ENCODE measurements around the gene FAM98C. TPM values are rescaled to one million over a fixed set of nuclear protein-coding genes. Genes with fewer than 3 reads are reported as not detected.

Gene FAM98C
- total and polyA plus RNA-seq, 2 experiments from 2014 or later: 9.9 to 20.2 TPM

GRCh38 chr19:38451036-38451435 is 48.1 kb downstream of the FAM98C start:
- H4K20me1 ChIP-seq (ENCODE audit: insufficient read depth, poor library complexity, severe bottlenecking): no peaks in the 10 kb centered on the region
- no peaks in the 10 kb centered on the region for H3K4me1 ChIP-seq (ENCODE audit: insufficient read depth)
- no peak overlapping the region for H3K4me3 ChIP-seq
- no peak for DNase-seq (ENCODE audit: low spot score)
- no peaks in the 10 kb centered on the region for H3K27me3 ChIP-seq
- H3K9me3 ChIP-seq (ENCODE audit: low read depth): no peaks in the 10 kb centered on the region
- H3K27ac ChIP-seq: no peak overlapping the region
- 90% methylated on average over 8 of the region's 8 CpGs for WGBS (ENCODE audit: low lambda C conversion rate, missing lambda C conversion rate)
- H3K79me2 ChIP-seq: no peaks in the 10 kb centered on the region
- no peak overlapping the region for H3K4me2 ChIP-seq
- H3K9me2 ChIP-seq (replicated peaks; ENCODE audit: insufficient read depth): no peaks in the 10 kb centered on the region
- H2AFZ ChIP-seq: no peak overlapping the region
- no peak for TF ChIP-seq EZH2 (IDR thresholded peaks at IDR 0.05; ENCODE audit: borderline replicate concordance)
- TF ChIP-seq, protein P1, sequence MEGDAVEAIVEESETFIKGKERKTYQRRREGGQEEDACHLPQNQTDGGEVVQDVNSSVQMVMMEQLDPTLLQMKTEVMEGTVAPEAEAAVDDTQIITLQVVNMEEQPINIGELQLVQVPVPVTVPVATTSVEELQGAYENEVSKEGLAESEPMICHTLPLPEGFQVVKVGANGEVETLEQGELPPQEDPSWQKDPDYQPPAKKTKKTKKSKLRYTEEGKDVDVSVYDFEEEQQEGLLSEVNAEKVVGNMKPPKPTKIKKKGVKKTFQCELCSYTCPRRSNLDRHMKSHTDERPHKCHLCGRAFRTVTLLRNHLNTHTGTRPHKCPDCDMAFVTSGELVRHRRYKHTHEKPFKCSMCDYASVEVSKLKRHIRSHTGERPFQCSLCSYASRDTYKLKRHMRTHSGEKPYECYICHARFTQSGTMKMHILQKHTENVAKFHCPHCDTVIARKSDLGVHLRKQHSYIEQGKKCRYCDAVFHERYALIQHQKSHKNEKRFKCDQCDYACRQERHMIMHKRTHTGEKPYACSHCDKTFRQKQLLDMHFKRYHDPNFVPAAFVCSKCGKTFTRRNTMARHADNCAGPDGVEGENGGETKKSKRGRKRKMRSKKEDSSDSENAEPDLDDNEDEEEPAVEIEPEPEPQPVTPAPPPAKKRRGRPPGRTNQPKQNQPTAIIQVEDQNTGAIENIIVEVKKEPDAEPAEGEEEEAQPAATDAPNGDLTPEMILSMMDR (IDR thresholded peaks at IDR 0.05; ENCODE audit: poor library complexity): no peak
- TF ChIP-seq EZH2phosphoT487 (IDR thresholded peaks at IDR 0.05; ENCODE audit: low read depth, severe bottlenecking, unreplicated experiment): no peak
- no peaks in the 10 kb centered on the region for H3K36me3 ChIP-seq (replicated peaks; ENCODE audit: insufficient read depth, low read depth)

DNA sequence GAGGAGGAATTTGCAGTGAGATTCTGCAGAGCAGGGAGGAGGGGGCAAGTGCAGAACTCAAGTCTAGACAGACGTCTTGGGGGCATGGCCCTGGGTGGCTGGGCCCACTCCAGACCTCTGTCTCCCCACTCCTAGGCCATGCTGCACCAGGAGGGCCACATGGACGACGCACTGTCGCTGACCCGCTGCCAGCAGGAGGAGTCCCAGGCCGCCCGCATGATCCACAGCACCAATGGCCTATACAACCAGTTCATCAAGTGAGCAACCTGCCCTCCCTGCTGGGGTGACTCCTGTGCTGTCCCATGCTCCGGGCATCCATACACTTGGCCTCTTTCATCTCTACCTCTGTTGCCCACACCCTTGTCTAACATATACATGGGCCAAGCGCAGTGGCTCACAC is 48.7 kb downstream of the FAM98C start:
- Histone ChIP-seq H3K79me2 (no peaks in the 10 kb centered on the region), H3K4me1 (ENCODE audit: insufficient read depth) (no peaks in the 10 kb centered on the region), H3K36me3 (replicated peaks; ENCODE audit: insufficient read depth, low read depth) (no peaks in the 10 kb centered on the region), H3K4me2 (no peak overlapping the region), H3K4me3 (no peak overlapping the region), H3K9me3 (ENCODE audit: low read depth) (no peaks in the 10 kb centered on the region), H3K27ac (no peak overlapping the region), H4K20me1 (ENCODE audit: insufficient read depth, poor library complexity, severe bottlenecking) (no peaks in the 10 kb centered on the region), H3K9me2 (replicated peaks; ENCODE audit: insufficient read depth) (no peaks in the 10 kb centered on the region), H2AFZ (no peak overlapping the region), H3K27me3 (no peaks in the 10 kb centered on the region)
- TF ChIP-seq EZH2phosphoT487 (IDR thresholded peaks at IDR 0.05; ENCODE audit: low read depth, severe bottlenecking, unreplicated experiment) (no peak), EZH2 (IDR thresholded peaks at IDR 0.05; ENCODE audit: borderline replicate concordance) (no peak)
- TF ChIP-seq, protein P1 (IDR thresholded peaks at IDR 0.05; ENCODE audit: poor library complexity): no peak
- 95% methylated on average over 8 of the region's 9 CpGs for WGBS (ENCODE audit: low lambda C conversion rate, missing lambda C conversion rate)
- no peak for DNase-seq (ENCODE audit: low spot score)

- Histone ChIP-seq H2AFZ (no peak overlapping the region), H3K4me1 (ENCODE audit: insufficient read depth) (no peaks in the 10 kb centered on the region), H3K79me2 (no peaks in the 10 kb centered on the region), H3K4me3 (no peak overlapping the region), H3K27ac (no peak overlapping the region), H3K9me3 (ENCODE audit: low read depth) (no peaks in the 10 kb centered on the region), H3K4me2 (no peak overlapping the region), H4K20me1 (ENCODE audit: insufficient read depth, poor library complexity, severe bottlenecking) (no peaks in the 10 kb centered on the region), H3K9me2 (replicated peaks; ENCODE audit: insufficient read depth) (no peaks in the 10 kb centered on the region), H3K27me3 (no peaks in the 10 kb centered on the region), H3K36me3 (replicated peaks; ENCODE audit: insufficient read depth, low read depth) (no peaks in the 10 kb centered on the region)
- TF ChIP-seq, protein P1 (IDR thresholded peaks at IDR 0.05; ENCODE audit: poor library complexity): no peak
- 90% methylated on average over 28 of the region's 45 CpGs for WGBS (ENCODE audit: low lambda C conversion rate, missing lambda C conversion rate)
- DNase-seq (ENCODE audit: low spot score): no peak
These were observed 49.8 kb downstream of the FAM98C start for GRCh38 chr19:38452430-38453366.
